GM18498 (cell line): ENCODE results near the gene TRERF1.
"Not testable (repeated sequence)": the region's sequence is repeated elsewhere in the genome, so short reads cannot be mapped to it uniquely, and the experiment has no call there.

Source experiments
- ATAC-seq: cut with Tn5 transposase; IDR thresholded peaks from one replicate; pipeline ENCODE4 v1.9.1; 2021; ENCODE audit warnings: mild to moderate bottlenecking, moderate library complexity; ENCODE audit not compliant: unreplicated experiment

The TRERF1 gene

GRCh38 chr6:42344756-42345155, 107.0 kb downstream of the TRERF1 start:
- ATAC-seq: no peak

- ATAC-seq: no peak
Observed at GRCh38 chr6:42341771-42342553, 109.8 kb downstream of the TRERF1 start.

GRCh38 chr6:42341221-42341620, 110.5 kb downstream of the TRERF1 start:
- no peak for ATAC-seq

GRCh38 chr6:42340511-42340910, 111.2 kb downstream of the TRERF1 start:
- ATAC-seq: no peak

GRCh38 chr6:42339991-42340401, 111.7 kb downstream of the TRERF1 start:
- ATAC-seq: no peak

- ATAC-seq: no peak
Observed at GRCh38 chr6:42338744-42339222, 112.9 kb downstream of the TRERF1 start.

GRCh38 chr6:42337985-42338743, 113.6 kb downstream of the TRERF1 start:
- ATAC-seq: no peak

GRCh38 chr6:42336431-42336830, 115.3 kb downstream of the TRERF1 start:
- ATAC-seq: no peak

- ATAC-seq: no peak
Observed at GRCh38 chr6:42335896-42336295, 115.8 kb downstream of the TRERF1 start.

GRCh38 chr6:42334870-42335269, 116.9 kb downstream of the TRERF1 start:
- ATAC-seq: no peak

- ATAC-seq: no peak
Observed at GRCh38 chr6:42333612-42334011, 118.1 kb downstream of the TRERF1 start.

- no peak for ATAC-seq
Observed at GRCh38 chr6:42332916-42333315, 118.8 kb downstream of the TRERF1 start.

GRCh38 chr6:42331019-42331418, 120.7 kb downstream of the TRERF1 start:
- ATAC-seq: no peak

GRCh38 chr6:42326248-42326647, 125.5 kb downstream of the TRERF1 start:
- no peak for ATAC-seq

- ATAC-seq: not testable (repeated sequence)
Observed at GRCh38 chr6:42324656-42325324, 126.9 kb downstream of the TRERF1 start.

GRCh38 chr6:42322676-42323075, 129.1 kb downstream of the TRERF1 start:
- no peak for ATAC-seq

GRCh38 chr6:42321976-42322375, 129.8 kb downstream of the TRERF1 start:
- ATAC-seq: no peak

GRCh38 chr6:42320762-42321161, 131.0 kb downstream of the TRERF1 start:
- no peak for ATAC-seq

- no peak for ATAC-seq
Observed at GRCh38 chr6:42318480-42318879, 133.2 kb downstream of the TRERF1 start.

- ATAC-seq: no peak
Observed at GRCh38 chr6:42316981-42317380, 134.7 kb downstream of the TRERF1 start.
